HepG2 (cell line): ENCODE data around the gene HAO2. TPM values are rescaled to one million over a fixed set of nuclear protein-coding genes. Genes with fewer than 3 reads are reported as not detected.

ENCODE experiments used
- ARID2 ChIP-seq: sonication (generic); formaldehyde crosslinking; IDR thresholded peaks from 2 replicates; pipeline ENCODE4 v1.8.1; 2022; ENCODE audit warnings: mild to moderate bottlenecking, missing genetic modification reagents, borderline replicate concordance
- ATF7 ChIP-seq, 2 experiments: fragments of 450-650 bp in 1 of 2; sonication (generic) in 1 of 2; formaldehyde crosslinking in 1 of 2; IDR thresholded peaks; 2 replicates each; pipeline versions ENCODE4 v1.4.0 to v1.6.1; 2016 to 2020; ENCODE audit warnings: antibody characterized with exemption in 1 of 2, mild to moderate bottlenecking in 1 of 2, missing genetic modification reagents in 1 of 2
- CEBPB ChIP-seq: IDR thresholded peaks from 2 replicates; pipeline ENCODE4 v1.6.1; 2011; ENCODE audit warnings: low read depth, low read length, improper control_type of control experiment, borderline replicate concordance
- GABPB1 ChIP-seq: IDR thresholded peaks from 2 replicates; pipeline ENCODE4 v1.6.1; 2016; ENCODE audit warnings: mild to moderate bottlenecking, missing genetic modification reagents, moderate library complexity, missing compliant biosample characterization
- HCFC1 ChIP-seq: fragments of 150-350 bp; IDR thresholded peaks from 2 replicates; pipeline ENCODE4 v1.6.1; 2014; ENCODE audit warnings: low read depth, low read length
- KLF12 ChIP-seq: sonication (generic); formaldehyde crosslinking; IDR thresholded peaks from 2 replicates; pipeline ENCODE4 v1.4.0; 2020; ENCODE audit warnings: missing genetic modification reagents, borderline replicate concordance
- LCORL ChIP-seq, 2 experiments: fragments of 450-650 bp in 1 of 2; sonication (generic) in 1 of 2; formaldehyde crosslinking in 1 of 2; IDR thresholded peaks; 2 replicates each; pipeline versions ENCODE4 v1.5.0 to v1.6.1; 2017 to 2020; ENCODE audit warnings: antibody characterized with exemption in 1 of 2, missing genetic modification reagents in 1 of 2
- MTA1 ChIP-seq: sonication (generic); formaldehyde crosslinking; IDR thresholded peaks from 2 replicates; pipeline ENCODE4 v1.4.0; 2020; ENCODE audit warnings: missing genetic modification reagents, mild to moderate bottlenecking, borderline replicate concordance
- PLSCR1 ChIP-seq: sonication (generic); formaldehyde crosslinking; IDR thresholded peaks from 2 replicates; pipeline ENCODE4 v1.5.0; 2020; ENCODE audit warnings: missing genetic modification reagents, mild to moderate bottlenecking, borderline replicate concordance
- RFX1 ChIP-seq: fragments of 450-650 bp; IDR thresholded peaks from 2 replicates; pipeline ENCODE4 v1.6.1; 2017
- TAF1 ChIP-seq: sonication (generic); formaldehyde crosslinking; IDR thresholded peaks from 2 replicates; pipeline ENCODE4 v1.4.0; 2020; ENCODE audit warnings: missing genetic modification reagents
- TCF12 ChIP-seq, 2 experiments: fragments of 450-650 bp in 1 of 2; sonication (generic) in 1 of 2; formaldehyde crosslinking in 1 of 2; IDR thresholded peaks; 2 replicates each; pipeline versions ENCODE4 v1.6.1 to v1.8.0; 2017 to 2022; ENCODE audit warnings: antibody characterized with exemption in 1 of 2, mild to moderate bottlenecking in 1 of 2, missing genetic modification reagents in 1 of 2, moderate library complexity in 1 of 2
- THYN1 ChIP-seq: sonication (generic); formaldehyde crosslinking; IDR thresholded peaks from 2 replicates; pipeline ENCODE4 v1.8.1; 2023; ENCODE audit warnings: low read depth, mild to moderate bottlenecking, moderate library complexity, missing genetic modification reagents, borderline replicate concordance
- ZBTB39 ChIP-seq: sonication (generic); formaldehyde crosslinking; IDR thresholded peaks from 2 replicates; pipeline ENCODE4 v1.5.0; 2020; ENCODE audit warnings: missing genetic modification reagents
- ZNF792 ChIP-seq: IDR thresholded peaks from 2 replicates; pipeline ENCODE4 v1.6.1; 2016
- polyA plus RNA-seq, 8 experiments: library from polyadenylated mRNA; depleted of rRNA in 3 of 8; stranded (reverse) in 7 of 8; unstranded in 1 of 8; fragments of >200 nt; fragmentation: Illumina TruSeq in 4 of 8; extraction: Trizol in 4 of 8; gene quantifications; 2 replicates each; pipeline versions ENCODE4 v1.2.1 to v1.2.3, GENCODE V29; 2011 to 2016; ENCODE audit warnings: low read depth in 4 of 8, missing spikeins in 1 of 8, mixed read lengths in 1 of 8; ENCODE audit not compliant: insufficient read depth in 1 of 8
- total RNA-seq, 5 experiments: library from RNA; depleted of rRNA; stranded (reverse); fragments of >200 nt; fragmentation: Illumina TruSeq; extraction: Trizol; gene quantifications; 2 replicates each; pipeline ENCODE4 v1.2.3, GENCODE V29; 2016; ENCODE audit warnings: low read depth in 1 of 5
- TF ChIP-seq, protein P1 (sequence below): IDR thresholded peaks from 2 replicates; pipeline ENCODE4 v1.6.1; 2012; ENCODE audit warnings: low read depth, low read length, improper control_type of control experiment
- TF ChIP-seq, protein P2 (sequence below): sonication (generic); formaldehyde crosslinking; IDR thresholded peaks from 2 replicates; pipeline ENCODE4 v1.5.0; 2020; ENCODE audit warnings: mild to moderate bottlenecking, missing genetic modification reagents
- TF ChIP-seq, protein P3 (sequence below): sonication (generic); formaldehyde crosslinking; IDR thresholded peaks from 2 replicates; pipeline ENCODE4 v1.9.0; 2022; ENCODE audit warnings: low read depth, missing genetic modification reagents

The HAO2 gene
- total and polyA plus RNA-seq, 2 of the 13 experiments (the other 11 are each of a cell fraction or from before 2014, with no cell fraction given) = 0.05 to 0.09 TPM

DNA sequence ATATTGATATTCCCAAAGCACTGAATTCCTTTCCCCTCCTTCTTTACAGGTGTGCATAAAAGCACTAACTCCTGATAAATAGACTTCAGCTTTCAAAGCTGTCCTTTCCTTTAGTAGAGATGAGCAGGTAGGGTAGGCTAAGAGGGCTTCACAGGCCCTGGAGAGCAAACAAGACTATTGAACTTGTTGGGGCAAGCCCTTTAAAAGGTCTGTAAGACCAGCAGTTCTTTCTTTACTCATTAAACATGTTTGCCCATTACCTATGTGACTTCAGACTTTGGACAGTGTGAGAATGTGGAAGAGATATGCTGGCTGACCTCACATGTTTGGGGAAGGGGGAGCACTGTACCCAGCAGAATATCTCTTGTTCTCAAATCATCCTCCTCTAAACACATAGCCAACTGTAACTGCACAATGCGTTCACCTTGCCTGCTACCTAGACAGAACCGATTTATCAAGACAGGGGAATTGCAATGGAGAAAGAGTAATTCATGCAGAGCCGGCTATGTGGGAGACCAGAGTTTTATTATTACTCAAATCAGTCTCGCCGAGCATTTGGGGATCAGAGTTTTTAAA lies 27.1 kb upstream of the HAO2 start (continued):
- TF ChIP-seq, protein P1, sequence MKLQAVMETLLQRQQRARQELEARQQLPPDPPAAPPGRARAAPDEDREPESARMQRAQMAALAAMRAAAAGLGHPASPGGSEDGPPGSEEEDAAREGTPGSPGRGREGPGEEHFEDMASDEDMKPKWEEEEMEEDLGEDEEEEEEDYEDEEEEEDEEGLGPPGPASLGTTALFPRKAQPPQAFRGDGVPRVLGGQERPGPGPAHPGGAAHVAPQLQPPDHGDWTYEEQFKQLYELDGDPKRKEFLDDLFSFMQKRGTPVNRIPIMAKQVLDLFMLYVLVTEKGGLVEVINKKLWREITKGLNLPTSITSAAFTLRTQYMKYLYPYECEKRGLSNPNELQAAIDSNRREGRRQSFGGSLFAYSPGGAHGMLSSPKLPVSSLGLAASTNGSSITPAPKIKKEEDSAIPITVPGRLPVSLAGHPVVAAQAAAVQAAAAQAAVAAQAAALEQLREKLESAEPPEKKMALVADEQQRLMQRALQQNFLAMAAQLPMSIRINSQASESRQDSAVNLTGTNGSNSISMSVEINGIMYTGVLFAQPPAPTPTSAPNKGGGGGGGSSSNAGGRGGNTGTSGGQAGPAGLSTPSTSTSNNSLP = peak; percentile 71; the same call in 1 of the 2 replicates
- no peak for TF ChIP-seq CEBPB
- TF ChIP-seq ATF7 (IDR thresholded peaks at IDR 0.05) = peak; percentile 58
- peak; percentile 85; the same call in 1 of the 2 replicates for TF ChIP-seq ATF7 (CRISPR knock-in tag; IDR thresholded peaks at IDR 0.05)
- no peak for TF ChIP-seq TCF12 (IDR thresholded peaks at IDR 0.05)
- 0 out of 2 replicates have a peak, but pooled peaks have one; percentile 57 for TF ChIP-seq TCF12 (CRISPR knock-in tag; IDR thresholded peaks at IDR 0.05)
- no peak for TF ChIP-seq GABPB1 (CRISPR knock-in tag)
- TF ChIP-seq, protein P2, sequence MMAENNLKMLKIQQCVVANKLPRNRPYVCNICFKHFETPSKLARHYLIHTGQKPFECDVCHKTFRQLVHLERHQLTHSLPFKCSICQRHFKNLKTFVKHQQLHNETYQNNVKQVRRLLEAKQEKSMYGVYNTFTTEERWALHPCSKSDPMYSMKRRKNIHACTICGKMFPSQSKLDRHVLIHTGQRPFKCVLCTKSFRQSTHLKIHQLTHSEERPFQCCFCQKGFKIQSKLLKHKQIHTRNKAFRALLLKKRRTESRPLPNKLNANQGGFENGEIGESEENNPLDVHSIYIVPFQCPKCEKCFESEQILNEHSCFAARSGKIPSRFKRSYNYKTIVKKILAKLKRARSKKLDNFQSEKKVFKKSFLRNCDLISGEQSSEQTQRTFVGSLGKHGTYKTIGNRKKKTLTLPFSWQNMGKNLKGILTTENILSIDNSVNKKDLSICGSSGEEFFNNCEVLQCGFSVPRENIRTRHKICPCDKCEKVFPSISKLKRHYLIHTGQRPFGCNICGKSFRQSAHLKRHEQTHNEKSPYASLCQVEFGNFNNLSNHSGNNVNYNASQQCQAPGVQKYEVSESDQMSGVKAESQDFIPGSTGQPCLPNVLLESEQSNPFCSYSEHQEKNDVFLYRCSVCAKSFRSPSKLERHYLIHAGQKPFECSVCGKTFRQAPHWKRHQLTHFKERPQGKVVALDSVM = 0 out of 2 replicates have a peak, but pooled peaks have one; percentile 25
- TF ChIP-seq ZNF792 (CRISPR knock-in tag) = peak; percentile 80; the same call in 1 of the 2 replicates
- TF ChIP-seq THYN1 (CRISPR knock-in tag) = no peak
- peak; percentile 41; the same call in 1 of the 2 replicates for TF ChIP-seq TAF1 (CRISPR knock-in tag)
- TF ChIP-seq ARID2 (CRISPR knock-in tag) = no peak
- TF ChIP-seq PLSCR1 = no peak
- TF ChIP-seq, protein P3, sequence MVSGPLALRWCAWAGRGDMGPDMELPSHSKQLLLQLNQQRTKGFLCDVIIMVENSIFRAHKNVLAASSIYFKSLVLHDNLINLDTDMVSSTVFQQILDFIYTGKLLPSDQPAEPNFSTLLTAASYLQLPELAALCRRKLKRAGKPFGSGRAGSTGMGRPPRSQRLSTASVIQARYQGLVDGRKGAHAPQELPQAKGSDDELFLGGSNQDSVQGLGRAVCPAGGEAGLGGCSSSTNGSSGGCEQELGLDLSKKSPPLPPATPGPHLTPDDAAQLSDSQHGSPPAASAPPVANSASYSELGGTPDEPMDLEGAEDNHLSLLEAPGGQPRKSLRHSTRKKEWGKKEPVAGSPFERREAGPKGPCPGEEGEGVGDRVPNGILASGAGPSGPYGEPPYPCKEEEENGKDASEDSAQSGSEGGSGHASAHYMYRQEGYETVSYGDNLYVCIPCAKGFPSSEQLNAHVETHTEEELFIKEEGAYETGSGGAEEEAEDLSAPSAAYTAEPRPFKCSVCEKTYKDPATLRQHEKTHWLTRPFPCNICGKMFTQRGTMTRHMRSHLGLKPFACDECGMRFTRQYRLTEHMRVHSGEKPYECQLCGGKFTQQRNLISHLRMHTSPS (CRISPR knock-in tag) = no peak
- peak; percentile 34; the same call in 1 of the 2 replicates for TF ChIP-seq MTA1 (CRISPR knock-in tag)
- TF ChIP-seq HCFC1 = no peak
- TF ChIP-seq ZBTB39 = peak; percentile 88; the same call in 1 of the 2 replicates
- TF ChIP-seq KLF12 (CRISPR knock-in tag) = 0 out of 2 replicates have a peak, but pooled peaks have one; percentile 39
- TF ChIP-seq RFX1 = no peak
- TF ChIP-seq LCORL (IDR thresholded peaks at IDR 0.05) = peak; percentile 81; the same call in 1 of the 2 replicates
- peak; percentile 99 for TF ChIP-seq LCORL (CRISPR knock-in tag; IDR thresholded peaks at IDR 0.05)
